Astrocyte (in vitro differentiated cells and primary cell): Measurements from ENCODE around the gene MAP3K3. TPM values are rescaled to one million over a fixed set of nuclear protein-coding genes. Genes with fewer than 3 reads are reported as not detected.

ENCODE experiments used
- DNase-seq: peaks from one replicate; pipeline ENCODE4 v3.0.0-alpha.2; 2010; ENCODE audit warnings: low read depth
- FAIRE-seq: peaks from 2 replicates; lab custom pipeline; 2011; peaks lifted over from hg19 to GRCh38; lab: Jason Lieb, UNC
- H2AFZ ChIP-seq: 2 replicates; pipeline ENCODE4 v1.6.0; 2012; ENCODE audit warnings: low read depth, low read length, inconsistent platforms
- H3K27ac ChIP-seq: 2 replicates; pipeline ENCODE4 v1.5.1; 2011; ENCODE audit warnings: low read depth, low read length, inconsistent platforms
- H3K27me3 ChIP-seq: 2 replicates; pipeline ENCODE4 v1.6.0; 2011; ENCODE audit warnings: low read length, inconsistent platforms; ENCODE audit not compliant: insufficient read depth
- H3K36me3 ChIP-seq: 2 replicates; pipeline ENCODE4 v1.5.1; 2011; ENCODE audit warnings: low read length, inconsistent platforms; ENCODE audit not compliant: insufficient read depth
- H3K4me1 ChIP-seq: 2 replicates; pipeline ENCODE4 v1.5.1; 2011; ENCODE audit warnings: low read length, inconsistent platforms; ENCODE audit not compliant: insufficient read depth
- H3K4me2 ChIP-seq: 2 replicates; pipeline ENCODE4 v1.6.0; 2012; ENCODE audit warnings: low read length, inconsistent platforms
- H3K4me3 ChIP-seq: 2 replicates; pipeline ENCODE4 v1.5.1; 2011; ENCODE audit warnings: low read depth, mild to moderate bottlenecking, low read length, inconsistent platforms; ENCODE audit not compliant: insufficient read depth
- H3K79me2 ChIP-seq: 2 replicates; pipeline ENCODE4 v1.6.0; 2012; ENCODE audit warnings: mild to moderate bottlenecking, low read length, inconsistent platforms; ENCODE audit not compliant: insufficient read depth
- H3K9ac ChIP-seq: 2 replicates; pipeline ENCODE4 v1.6.0; 2012; ENCODE audit warnings: mild to moderate bottlenecking, low read length, inconsistent platforms
- H3K9me3 ChIP-seq: 2 replicates; pipeline ENCODE4 v1.5.1; 2012; ENCODE audit warnings: low read depth, mild to moderate bottlenecking, low read length, inconsistent platforms; ENCODE audit not compliant: insufficient read depth
- H4K20me1 ChIP-seq: 2 replicates; pipeline ENCODE4 v1.6.0; 2012; ENCODE audit warnings: low read length, inconsistent platforms; ENCODE audit not compliant: insufficient read depth
- H3K27ac Mint-ChIP-seq: one replicate; pipeline ENCODE4 v1.8.0; 2021; ENCODE audit warnings: mild to moderate bottlenecking, mixed read lengths; ENCODE audit not compliant: unreplicated experiment
- H3K27me3 Mint-ChIP-seq: one replicate; pipeline ENCODE4 v1.8.0; 2021; ENCODE audit warnings: low read depth, mixed read lengths; ENCODE audit not compliant: unreplicated experiment
- H3K36me3 Mint-ChIP-seq: one replicate; pipeline ENCODE4 v1.8.0; 2021; ENCODE audit warnings: low read depth, mixed read lengths; ENCODE audit not compliant: unreplicated experiment
- H3K4me1 Mint-ChIP-seq: one replicate; pipeline ENCODE4 v1.8.0; 2021; ENCODE audit warnings: low read depth, mixed read lengths; ENCODE audit not compliant: unreplicated experiment
- H3K4me3 Mint-ChIP-seq: one replicate; pipeline ENCODE4 v1.8.0; 2021; ENCODE audit warnings: mild to moderate bottlenecking, moderate library complexity, mixed read lengths; ENCODE audit not compliant: unreplicated experiment
- H3K9me3 Mint-ChIP-seq: one replicate; pipeline ENCODE4 v1.8.0; 2021; ENCODE audit warnings: mild to moderate bottlenecking, mixed read lengths; ENCODE audit not compliant: unreplicated experiment
- CTCF ChIP-seq: IDR thresholded peaks from 2 replicates; pipeline ENCODE4 v1.5.1; 2011; ENCODE audit warnings: low read depth, mild to moderate bottlenecking, inconsistent platforms, low read length, moderate library complexity; ENCODE audit not compliant: insufficient read depth
- EZH2 ChIP-seq: IDR thresholded peaks from 2 replicates; pipeline ENCODE4 v1.6.1; 2012; ENCODE audit warnings: mild to moderate bottlenecking, low read length, inconsistent platforms; ENCODE audit not compliant: insufficient read depth
- total RNA-seq: library from RNA; stranded (reverse); gene quantifications from 2 replicates; pipeline ENCODE4 v1.2.1, GENCODE V29; 2021

The MAP3K3 gene
- total RNA-seq, 1 donor from 2014 or later, result 30.5 TPM

GRCh38 chr17:63698886-63699637 is 76.8 kb downstream of the MAP3K3 start:
- Histone ChIP-seq H3K36me3 (peaks cover 4% of the 10 kb centered on the region), H3K79me2 (peaks cover 4% of the 10 kb centered on the region), H3K27me3 (no peaks in the 10 kb centered on the region), H3K4me1 (peaks cover 11% of the 10 kb centered on the region), H4K20me1 (peaks cover 35% of the 10 kb centered on the region), H2AFZ (no peak overlapping the region), H3K9me3 (no peaks in the 10 kb centered on the region), H3K4me3 (peak overlapping the region; percentile 61), H3K4me2 (peak overlapping the region; percentile 90), H3K27ac (peak overlapping the region; percentile 2), H3K9ac (peak overlapping the region; percentile 68)
- TF ChIP-seq CTCF, result no peak
- no peak for TF ChIP-seq EZH2
- Mint-ChIP-seq H3K36me3 (peaks cover 16% of the 10 kb centered on the region), H3K27me3 (no peaks in the 10 kb centered on the region), H3K4me1 (peaks cover 4% of the 10 kb centered on the region), H3K4me3 (peak overlapping the region; percentile 84), H3K9me3 (peaks cover 2% of the 10 kb centered on the region), H3K27ac (no peak overlapping the region)
- FAIRE-seq, result no peak
- DNase-seq, result peak; percentile 18

- Mint-ChIP-seq H3K4me3 (peak within 1 kb of the TSS; percentile 84), H3K27me3 (no peaks in the 10 kb centered on the region), H3K9me3 (peaks cover 2% of the 10 kb centered on the region), H3K36me3 (peaks cover 15% of the 10 kb centered on the region), H3K27ac (no peak within 1 kb of the TSS), H3K4me1 (peaks cover 4% of the 10 kb centered on the region)
- H3K4me2 ChIP-seq, result peak within 1 kb of the TSS; percentile 90
- peak within 1 kb of the TSS; percentile 68 for H3K9ac ChIP-seq
- H3K27me3 ChIP-seq, result no peaks in the 10 kb centered on the region
- H2AFZ ChIP-seq, result peak within 1 kb of the TSS; percentile 60
- TF ChIP-seq CTCF (no peak), EZH2 (no peak)
- peak within 1 kb of the TSS; percentile 2 for H3K27ac ChIP-seq
- DNase-seq (no peak), FAIRE-seq (no peak)
- H3K36me3 ChIP-seq, result peaks cover 4% of the 10 kb centered on the region
- H4K20me1 ChIP-seq, result peaks cover 35% of the 10 kb centered on the region
- H3K4me3 ChIP-seq, result peak within 1 kb of the TSS; percentile 61
- peaks cover 11% of the 10 kb centered on the region for H3K4me1 ChIP-seq
- H3K9me3 ChIP-seq, result no peaks in the 10 kb centered on the region
- H3K79me2 ChIP-seq, result peaks cover 4% of the 10 kb centered on the region
Observed at GRCh38 chr17:63699638-63700527, 77.7 kb downstream of the MAP3K3 start, which contains the start of gene LIMD2. LIMD2 (minus strand) TSS chr17:63700125; CDS start chr17:63699298, 827 bp downstream.
